ENCODE results near the gene GRSF1.
"Not testable (repeated sequence)": the region's sequence is repeated elsewhere in the genome, so short reads cannot be mapped to it uniquely, and the experiment has no call there.

GRSF1 gene

DNA sequence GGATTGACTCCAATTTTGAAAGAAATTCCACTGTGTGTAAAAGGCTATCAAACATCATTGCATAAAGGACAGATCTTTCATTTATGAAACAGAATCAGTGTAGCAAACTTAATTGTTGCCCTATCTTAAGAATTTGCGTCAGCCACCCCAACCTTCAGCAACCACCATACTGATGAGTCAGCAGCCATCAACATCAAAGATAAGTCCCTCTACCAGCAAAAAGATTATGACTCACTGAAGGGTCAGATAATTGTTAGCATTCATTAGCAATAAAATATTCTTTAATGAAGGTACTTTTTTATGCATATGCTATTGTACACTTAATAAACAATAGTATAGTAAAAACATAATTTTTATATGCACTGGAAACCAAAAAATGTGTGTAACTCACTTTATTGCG is 15.8 kb upstream of the GRSF1 start:
- Histone ChIP-seq H3K9me3 (ENCODE audit: control insufficient read depth, low read length) (no peaks in the 10 kb centered on the region), H3K4me3 (ENCODE audit: insufficient read depth, low read depth, low read length) (no peak overlapping the region), H3K36me3 (ENCODE audit: control insufficient read depth, insufficient read depth, low read length) (no peaks in the 10 kb centered on the region), H3K27ac (ENCODE audit: insufficient read depth, low read depth, low read length, poor library complexity, severe bottlenecking) (no peak overlapping the region), H3K4me1 (ENCODE audit: control insufficient read depth, insufficient read depth, low read length) (no peaks in the 10 kb centered on the region), H3K27me3 (ENCODE audit: control insufficient read depth, insufficient read depth, low read length, poor library complexity, severe bottlenecking) (no peaks in the 10 kb centered on the region)
- 90 to 98% methylated on average over 2 of the region's 2 CpGs for WGBS, 2 experiments

DNA sequence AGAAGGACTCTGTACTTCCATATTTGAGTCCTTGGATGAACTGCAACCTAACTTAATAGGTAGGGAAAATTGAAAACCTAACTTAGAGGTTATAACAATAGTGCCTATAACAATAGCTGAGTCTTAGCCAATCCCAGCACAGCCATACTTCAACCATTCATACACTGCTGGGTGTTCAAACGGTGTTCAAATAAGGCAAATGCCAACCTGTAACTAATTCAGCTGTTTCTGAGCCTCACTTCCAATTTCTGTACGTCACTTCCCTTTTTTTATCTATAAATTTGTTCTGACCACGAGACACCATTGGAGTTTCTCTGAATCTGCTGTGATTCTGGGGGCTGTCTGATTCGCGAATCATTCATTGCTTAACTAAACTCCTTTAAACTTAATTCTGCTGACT is 9.6 kb upstream of the GRSF1 start:
- no peaks in the 10 kb centered on the region for H3K36me3 ChIP-seq (ENCODE audit: control insufficient read depth, insufficient read depth, low read length)
- H3K27ac ChIP-seq (ENCODE audit: insufficient read depth, low read depth, low read length, poor library complexity, severe bottlenecking), result no peak overlapping the region
- no peaks in the 10 kb centered on the region for H3K27me3 ChIP-seq (ENCODE audit: control insufficient read depth, insufficient read depth, low read length, poor library complexity, severe bottlenecking)
- H3K9me3 ChIP-seq (ENCODE audit: control insufficient read depth, low read length), result no peaks in the 10 kb centered on the region
- no peaks in the 10 kb centered on the region for H3K4me1 ChIP-seq (ENCODE audit: control insufficient read depth, insufficient read depth, low read length)
- H3K4me3 ChIP-seq (ENCODE audit: insufficient read depth, low read depth, low read length), result no peak overlapping the region
- 93 to 98% methylated on average over 5 of the region's 5 CpGs for WGBS, 2 experiments

DNA sequence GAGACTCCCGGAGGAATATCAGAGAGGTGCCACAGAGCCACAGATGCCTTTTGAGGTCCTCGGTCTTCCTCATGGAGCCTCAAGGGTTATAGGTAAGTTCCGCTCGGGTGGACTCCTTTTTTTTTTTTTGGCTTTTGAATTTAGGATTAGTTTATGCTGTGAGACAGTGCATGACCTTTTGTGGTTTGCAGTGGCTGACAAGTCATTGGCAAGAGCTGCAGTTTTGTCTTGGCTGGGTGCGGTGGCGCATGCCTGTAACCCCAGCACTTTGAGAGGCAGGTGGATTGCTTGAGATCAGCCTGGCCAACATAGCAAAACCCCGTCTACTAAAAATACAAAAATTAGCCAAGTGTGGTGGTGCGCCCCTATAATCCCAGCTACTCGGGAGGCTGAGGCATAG is 4.5 kb upstream of the GRSF1 start:
- Histone ChIP-seq H3K9me3 (ENCODE audit: control insufficient read depth, low read length) (no peaks in the 10 kb centered on the region), H3K27ac (ENCODE audit: insufficient read depth, low read depth, low read length, poor library complexity, severe bottlenecking) (no peak overlapping the region), H3K36me3 (ENCODE audit: control insufficient read depth, insufficient read depth, low read length) (no peaks in the 10 kb centered on the region), H3K4me1 (ENCODE audit: control insufficient read depth, insufficient read depth, low read length) (no peaks in the 10 kb centered on the region), H3K27me3 (ENCODE audit: control insufficient read depth, insufficient read depth, low read length, poor library complexity, severe bottlenecking) (no peaks in the 10 kb centered on the region), H3K4me3 (ENCODE audit: insufficient read depth, low read depth, low read length) (no peak overlapping the region)
- WGBS, 2 experiments, result 89 to 92% methylated on average over 9 of the region's 9 CpGs

DNA sequence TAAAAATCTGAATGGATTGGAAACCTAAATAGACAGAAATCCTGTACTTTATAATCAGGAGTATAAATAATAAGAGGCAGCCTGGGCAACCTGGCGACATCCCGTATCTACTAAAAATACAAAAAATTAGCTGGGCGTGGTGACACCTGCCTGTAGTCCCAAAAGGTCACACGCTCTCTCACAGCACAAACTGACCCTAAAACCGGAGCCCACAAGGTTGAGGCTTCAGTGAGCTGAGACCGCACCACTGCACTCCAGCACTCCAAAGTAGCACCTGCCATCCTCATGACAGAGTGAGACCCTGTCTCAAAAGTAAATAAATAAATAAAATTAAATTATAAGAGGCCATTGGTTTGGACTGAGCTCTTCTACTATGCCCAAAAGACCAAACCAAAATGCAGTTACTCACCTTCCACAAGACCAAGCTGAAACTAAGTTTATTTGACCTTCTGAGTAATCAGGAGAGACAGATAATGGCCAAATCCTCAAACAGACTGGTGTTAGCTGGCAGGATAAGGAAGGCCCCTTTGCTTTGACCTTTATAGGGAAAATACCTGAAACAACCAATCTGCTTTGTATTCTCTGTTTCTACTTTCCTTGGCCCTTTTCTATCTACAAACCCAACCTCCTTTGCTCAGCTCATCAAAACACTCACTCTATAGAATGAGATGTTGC is 3.2 kb upstream of the GRSF1 start:
- Histone ChIP-seq H3K4me1 (ENCODE audit: control insufficient read depth, insufficient read depth, low read length) (no peaks in the 10 kb centered on the region), H3K27me3 (ENCODE audit: control insufficient read depth, insufficient read depth, low read length, poor library complexity, severe bottlenecking) (no peaks in the 10 kb centered on the region), H3K36me3 (ENCODE audit: control insufficient read depth, insufficient read depth, low read length) (no peaks in the 10 kb centered on the region), H3K4me3 (ENCODE audit: insufficient read depth, low read depth, low read length) (no peak overlapping the region), H3K27ac (ENCODE audit: insufficient read depth, low read depth, low read length, poor library complexity, severe bottlenecking) (no peak overlapping the region), H3K9me3 (ENCODE audit: control insufficient read depth, low read length) (no peaks in the 10 kb centered on the region)
- WGBS, 2 experiments, result 93 to 96% methylated on average over 5 to 6 of the region's 6 CpGs

DNA sequence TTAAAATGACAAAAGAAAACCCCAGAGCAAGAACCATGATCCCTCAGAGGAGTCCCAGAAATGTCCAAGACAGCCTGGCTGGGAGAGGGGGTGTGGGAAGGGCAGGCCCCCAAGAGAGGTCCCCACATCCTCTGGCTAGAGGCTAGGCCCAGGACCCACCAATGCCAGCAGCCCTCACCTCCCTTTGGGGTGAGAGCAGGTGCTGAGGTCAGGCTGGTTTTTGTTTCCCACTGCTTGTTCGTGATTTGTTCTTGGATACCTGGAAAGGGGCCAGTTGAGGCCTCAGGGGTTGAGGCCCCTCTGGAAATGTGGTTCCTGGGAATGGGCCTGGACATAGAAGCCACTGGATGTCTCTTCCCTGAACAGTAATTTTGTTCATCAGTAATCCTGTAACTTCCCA is 2.3 kb upstream of the GRSF1 start:
- Histone ChIP-seq H3K27me3 (ENCODE audit: control insufficient read depth, insufficient read depth, low read length, poor library complexity, severe bottlenecking) (no peaks in the 10 kb centered on the region), H3K27ac (ENCODE audit: insufficient read depth, low read depth, low read length, poor library complexity, severe bottlenecking) (no peak overlapping the region), H3K9me3 (ENCODE audit: control insufficient read depth, low read length) (no peaks in the 10 kb centered on the region), H3K36me3 (ENCODE audit: control insufficient read depth, insufficient read depth, low read length) (no peaks in the 10 kb centered on the region), H3K4me3 (ENCODE audit: insufficient read depth, low read depth, low read length) (no peak overlapping the region), H3K4me1 (ENCODE audit: control insufficient read depth, insufficient read depth, low read length) (no peaks in the 10 kb centered on the region)
- WGBS, 2 experiments, result 65 to 91% methylated on average over 1 of the region's 1 CpG

DNA sequence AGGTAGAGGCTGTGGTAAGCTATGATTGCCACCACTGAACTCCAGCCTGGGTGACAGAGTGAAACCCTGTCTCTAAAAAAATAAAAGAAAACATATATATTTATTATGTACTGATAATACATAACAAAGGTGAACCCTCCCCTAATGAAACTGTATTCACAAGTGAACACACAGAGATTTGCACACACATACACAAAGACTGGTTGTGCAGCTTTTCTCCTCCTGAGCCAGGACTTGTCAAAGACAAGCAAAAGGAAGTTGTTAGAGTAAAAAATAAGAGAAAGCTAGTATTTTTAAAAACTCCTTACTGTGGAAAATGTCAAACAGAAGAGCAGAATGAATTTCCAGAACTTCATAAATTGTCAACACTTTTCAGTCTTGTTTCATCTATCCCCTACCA is 1.5 kb upstream of the GRSF1 start:
- H3K27me3 ChIP-seq (ENCODE audit: control insufficient read depth, insufficient read depth, low read length, poor library complexity, severe bottlenecking), result no peaks in the 10 kb centered on the region
- H3K36me3 ChIP-seq (ENCODE audit: control insufficient read depth, insufficient read depth, low read length), result no peaks in the 10 kb centered on the region
- H3K9me3 ChIP-seq (ENCODE audit: control insufficient read depth, low read length), result no peaks in the 10 kb centered on the region
- no peak overlapping the region for H3K4me3 ChIP-seq (ENCODE audit: insufficient read depth, low read depth, low read length)
- peaks cover 4% of the 10 kb centered on the region for H3K4me1 ChIP-seq (ENCODE audit: control insufficient read depth, insufficient read depth, low read length)
- no peak overlapping the region for H3K27ac ChIP-seq (ENCODE audit: insufficient read depth, low read depth, low read length, poor library complexity, severe bottlenecking)

DNA sequence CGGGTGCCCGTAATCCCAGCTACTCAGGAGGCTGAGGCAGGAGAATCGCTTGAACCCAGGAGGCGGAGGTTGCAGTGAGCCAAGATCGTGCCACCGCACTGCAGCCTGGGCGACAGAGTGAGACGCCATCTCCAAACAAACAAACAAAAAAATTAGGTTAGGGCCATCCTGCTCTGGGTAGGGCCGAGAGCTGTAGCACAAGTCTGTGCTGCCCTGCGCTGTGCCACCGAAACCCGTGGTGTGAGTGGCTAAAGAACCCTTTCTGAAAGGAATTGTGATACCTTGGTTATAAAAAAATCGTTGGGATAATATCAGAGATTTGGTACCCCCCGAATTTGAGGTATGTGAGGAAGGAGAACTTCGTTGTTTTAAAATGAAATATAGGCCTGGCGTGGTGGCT is 941 bp upstream of the GRSF1 start:
- not testable (repeated sequence) for H3K4me3 ChIP-seq (ENCODE audit: insufficient read depth, low read depth, low read length); H3K36me3 ChIP-seq (ENCODE audit: control insufficient read depth, insufficient read depth, low read length); H3K27ac ChIP-seq (ENCODE audit: insufficient read depth, low read depth, low read length, poor library complexity, severe bottlenecking); H3K4me1 ChIP-seq (ENCODE audit: control insufficient read depth, insufficient read depth, low read length); H3K9me3 ChIP-seq (ENCODE audit: control insufficient read depth, low read length); H3K27me3 ChIP-seq (ENCODE audit: control insufficient read depth, insufficient read depth, low read length, poor library complexity, severe bottlenecking)
- 85 to 91% methylated on average over 16 of the region's 16 CpGs for WGBS, 2 experiments

DNA sequence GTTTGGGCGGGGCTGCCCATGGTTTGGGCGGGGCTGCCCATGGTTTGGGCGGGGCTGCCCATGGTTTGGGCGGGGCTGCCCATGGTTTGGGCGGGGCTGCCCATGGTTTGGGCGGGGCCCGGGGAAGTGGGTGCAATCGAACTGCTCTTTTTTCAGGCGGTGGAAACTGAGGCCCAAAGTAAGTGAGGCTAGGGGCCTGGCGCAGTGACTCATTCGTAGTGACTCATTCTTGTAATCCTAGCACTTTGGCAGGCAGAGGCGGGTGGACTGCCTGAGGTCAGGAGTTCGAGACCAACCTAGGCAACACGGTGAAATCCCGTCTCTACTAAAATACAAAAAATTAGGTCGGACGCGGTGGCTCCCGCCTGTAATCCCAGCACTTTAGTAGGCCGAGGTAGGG is 447 bp upstream of the GRSF1 start:
- not testable (repeated sequence) for H3K4me3 ChIP-seq (ENCODE audit: insufficient read depth, low read depth, low read length); H3K9me3 ChIP-seq (ENCODE audit: control insufficient read depth, low read length); H3K27me3 ChIP-seq (ENCODE audit: control insufficient read depth, insufficient read depth, low read length, poor library complexity, severe bottlenecking); H3K36me3 ChIP-seq (ENCODE audit: control insufficient read depth, insufficient read depth, low read length); H3K27ac ChIP-seq (ENCODE audit: insufficient read depth, low read depth, low read length, poor library complexity, severe bottlenecking); H3K4me1 ChIP-seq (ENCODE audit: control insufficient read depth, insufficient read depth, low read length)
- WGBS, 2 experiments, result 59 to 60% methylated on average over 18 of the region's 20 CpGs

DNA sequence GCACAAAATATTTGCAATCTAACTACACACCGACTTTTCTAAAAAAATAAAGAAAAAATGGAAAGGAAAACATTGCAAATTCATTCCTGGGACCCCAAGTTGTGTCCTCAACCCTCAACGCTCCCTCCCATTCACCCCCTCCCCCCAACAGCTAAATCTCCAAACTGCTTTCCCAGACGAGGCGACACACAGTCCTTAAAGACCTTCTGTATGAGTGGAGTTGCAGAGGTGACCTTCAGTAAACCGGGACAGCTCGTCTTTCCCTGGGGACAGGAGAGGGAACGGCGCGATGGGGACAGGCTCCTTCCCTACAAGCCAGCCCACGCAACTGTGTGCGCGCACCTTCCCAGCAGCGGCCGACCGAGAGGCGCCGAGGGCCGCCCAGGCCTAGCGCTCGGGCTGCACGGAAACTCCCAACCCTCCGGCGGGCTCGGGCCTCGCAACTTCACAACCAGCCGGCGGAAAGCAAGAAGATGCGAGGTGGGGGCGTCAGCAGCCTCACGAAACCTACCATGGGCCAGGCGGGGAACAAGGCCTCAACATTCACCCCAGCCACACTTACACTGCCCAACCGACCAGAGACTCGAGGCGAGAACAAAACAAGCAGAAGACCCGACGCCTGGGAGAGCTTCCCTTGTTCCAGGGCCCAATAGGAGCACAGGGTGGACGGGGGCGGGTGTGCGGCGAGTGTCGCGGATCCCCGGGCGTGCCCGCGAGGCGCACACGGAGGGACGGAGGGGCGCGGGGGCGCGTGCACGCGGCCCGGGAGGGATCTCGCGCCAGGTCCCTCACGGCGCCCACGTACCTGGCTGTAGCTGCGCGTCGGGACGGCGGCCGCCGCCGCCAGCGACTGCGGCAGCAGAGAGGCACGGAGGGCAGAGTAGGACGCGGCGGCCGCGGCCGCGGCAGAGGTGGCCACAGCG is 763 bp downstream of the GRSF1 start:
- Histone ChIP-seq H3K27me3 (ENCODE audit: control insufficient read depth, insufficient read depth, low read length, poor library complexity, severe bottlenecking) (no peaks in the 10 kb centered on the region), H3K36me3 (ENCODE audit: control insufficient read depth, insufficient read depth, low read length) (peaks cover 8% of the 10 kb centered on the region), H3K4me1 (ENCODE audit: control insufficient read depth, insufficient read depth, low read length) (peaks cover 4% of the 10 kb centered on the region), H3K27ac (ENCODE audit: insufficient read depth, low read depth, low read length, poor library complexity, severe bottlenecking) (peak overlapping the region; percentile 81), H3K9me3 (ENCODE audit: control insufficient read depth, low read length) (no peaks in the 10 kb centered on the region), H3K4me3 (ENCODE audit: insufficient read depth, low read depth, low read length) (peak overlapping the region; percentile 86)
- WGBS, 2 experiments, result 0% methylated on average over 80 of the region's 80 CpGs

DNA sequence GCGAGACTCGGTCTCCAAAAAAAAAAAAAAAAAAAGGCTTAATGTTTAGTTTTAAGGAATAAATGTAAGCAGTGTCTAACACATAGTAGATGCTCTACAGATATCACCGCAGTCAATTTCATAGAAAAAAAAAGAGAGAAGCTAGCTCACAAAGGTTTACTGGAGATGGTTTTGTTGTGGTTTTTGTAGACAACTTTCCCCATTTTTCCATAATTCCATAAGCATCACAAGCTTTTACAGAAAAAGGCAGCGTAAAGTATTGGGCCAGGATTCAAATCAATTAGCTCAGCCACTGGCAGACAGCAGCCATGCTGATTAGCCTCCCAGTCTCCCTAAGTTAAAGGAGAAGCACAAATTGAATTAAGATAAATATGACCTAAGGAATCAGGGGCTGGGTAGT is 1.5 kb downstream of the GRSF1 start:
- Histone ChIP-seq H3K9me3 (ENCODE audit: control insufficient read depth, low read length) (no peaks in the 10 kb centered on the region), H3K36me3 (ENCODE audit: control insufficient read depth, insufficient read depth, low read length) (peaks cover 8% of the 10 kb centered on the region), H3K4me3 (ENCODE audit: insufficient read depth, low read depth, low read length) (peak overlapping the region; percentile 86), H3K4me1 (ENCODE audit: control insufficient read depth, insufficient read depth, low read length) (peaks cover 4% of the 10 kb centered on the region), H3K27ac (ENCODE audit: insufficient read depth, low read depth, low read length, poor library complexity, severe bottlenecking) (no peak overlapping the region), H3K27me3 (ENCODE audit: control insufficient read depth, insufficient read depth, low read length, poor library complexity, severe bottlenecking) (no peaks in the 10 kb centered on the region)
- WGBS, 2 experiments, result 35% methylated on average over 1 to 2 of the region's 4 CpGs
